ENCODE measurements around the gene OBSCN. TPM values are rescaled to one million over a fixed set of nuclear protein-coding genes. Genes with fewer than 3 reads are reported as not detected.

OBSCN gene
- total and polyA plus RNA-seq, 2 experiments from 2014 or later = 1.1 to 5.2 TPM

GRCh38 chr1:228312136-228312764 is 104.4 kb downstream of the OBSCN start:
- WGBS, 2 experiments (ENCODE audit: low coverage in 1 of 2, low lambda C conversion rate in 2 of 2, missing lambda C conversion rate in 2 of 2) = 49 to 51% methylated on average over 6 of the region's 6 CpGs
- no peaks in the 10 kb centered on the region for H3K79me2 ChIP-seq (ENCODE audit: insufficient read depth)
- H3K27me3 ChIP-seq (replicated peaks; ENCODE audit: insufficient read depth) = no peaks in the 10 kb centered on the region
- TF ChIP-seq EZH2 (IDR thresholded peaks at IDR 0.05; ENCODE audit: insufficient read depth, poor library complexity, severe bottlenecking) (no peak), EZH2phosphoT487 (IDR thresholded peaks at IDR 0.05; ENCODE audit: insufficient read depth, low read depth) (no peak)
- no peak overlapping the region for H3K4me2 ChIP-seq (ENCODE audit: unreplicated experiment)
- H4K20me1 ChIP-seq (ENCODE audit: insufficient read depth) = no peaks in the 10 kb centered on the region
- no peaks in the 10 kb centered on the region for H3F3A ChIP-seq (ENCODE audit: insufficient read depth)
- no peaks in the 10 kb centered on the region for H3K4me1 ChIP-seq (ENCODE audit: insufficient read depth)
- no peaks in the 10 kb centered on the region for H3K9me3 ChIP-seq (ENCODE audit: low read depth)
- H3K9me2 ChIP-seq (ENCODE audit: insufficient read depth) = no peaks in the 10 kb centered on the region
- in situ Hi-C loops (cut with MboI) = no loop called here
- H3K4me3 ChIP-seq = no peak overlapping the region
- no peak for DNase-seq
- H2AFZ ChIP-seq = no peak overlapping the region
- H3K27ac ChIP-seq = no peak overlapping the region
- H3K36me3 ChIP-seq (ENCODE audit: low read depth) = no peaks in the 10 kb centered on the region
- no peak overlapping the region for H3K9ac ChIP-seq

DNA sequence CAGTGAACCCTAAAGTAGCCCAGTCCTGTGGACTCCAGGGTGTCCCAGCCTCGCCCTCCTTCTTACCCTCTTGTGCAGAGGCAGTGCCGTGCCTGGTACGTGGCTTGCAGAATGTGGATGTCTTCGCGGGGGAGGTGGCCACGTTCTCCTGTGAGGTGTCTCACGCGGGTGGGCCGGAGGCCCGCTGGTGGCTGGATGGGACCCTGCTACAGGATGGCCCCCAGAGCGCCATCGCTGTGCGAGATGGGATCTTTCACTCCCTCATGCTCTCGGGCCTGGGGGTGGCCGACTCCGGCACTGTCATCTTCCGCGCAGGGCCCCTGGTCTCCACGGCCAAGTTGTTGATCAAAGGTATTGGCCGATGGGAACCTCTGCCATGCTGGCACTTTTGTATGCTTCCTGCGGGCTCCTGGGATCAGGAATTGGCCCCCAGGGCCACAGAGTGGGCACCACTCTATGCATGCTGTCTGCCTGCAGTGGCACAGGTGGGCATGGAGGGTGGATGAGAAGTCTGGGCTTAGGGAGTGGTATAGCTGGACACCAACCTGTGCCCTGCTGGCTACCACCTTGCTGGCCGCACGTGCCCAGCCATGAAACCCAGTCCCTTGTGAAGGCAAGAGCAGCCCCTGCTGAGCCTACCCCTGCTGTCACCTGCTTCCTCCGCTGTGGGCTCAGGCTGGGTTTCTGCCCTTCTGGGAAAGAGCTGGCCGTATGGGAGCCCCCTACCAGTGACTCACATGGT is 105.9 kb downstream of the OBSCN start:
- Histone ChIP-seq H3K36me3 (ENCODE audit: low read depth) (no peaks in the 10 kb centered on the region), H3K4me2 (ENCODE audit: unreplicated experiment) (no peak overlapping the region), H4K20me1 (ENCODE audit: insufficient read depth) (no peaks in the 10 kb centered on the region), H3K27ac (no peak overlapping the region), H3K27me3 (replicated peaks; ENCODE audit: insufficient read depth) (no peaks in the 10 kb centered on the region), H3K9me3 (ENCODE audit: low read depth) (no peaks in the 10 kb centered on the region), H3K4me3 (no peak overlapping the region), H2AFZ (no peak overlapping the region), H3K79me2 (ENCODE audit: insufficient read depth) (no peaks in the 10 kb centered on the region), H3K9ac (no peak overlapping the region), H3K4me1 (ENCODE audit: insufficient read depth) (no peaks in the 10 kb centered on the region), H3K9me2 (ENCODE audit: insufficient read depth) (no peaks in the 10 kb centered on the region), H3F3A (ENCODE audit: insufficient read depth) (no peaks in the 10 kb centered on the region)
- no peak for TF ChIP-seq EZH2 (IDR thresholded peaks at IDR 0.05; ENCODE audit: insufficient read depth, poor library complexity, severe bottlenecking)
- no peak for TF ChIP-seq EZH2phosphoT487 (IDR thresholded peaks at IDR 0.05; ENCODE audit: insufficient read depth, low read depth)
- no peak for DNase-seq
- WGBS, 2 experiments (ENCODE audit: low coverage in 1 of 2, low lambda C conversion rate in 2 of 2, missing lambda C conversion rate in 2 of 2) = 62 to 63% methylated on average over 20 to 23 of the region's 25 CpGs
- in situ Hi-C loops (cut with MboI) = no loop called here

DNA sequence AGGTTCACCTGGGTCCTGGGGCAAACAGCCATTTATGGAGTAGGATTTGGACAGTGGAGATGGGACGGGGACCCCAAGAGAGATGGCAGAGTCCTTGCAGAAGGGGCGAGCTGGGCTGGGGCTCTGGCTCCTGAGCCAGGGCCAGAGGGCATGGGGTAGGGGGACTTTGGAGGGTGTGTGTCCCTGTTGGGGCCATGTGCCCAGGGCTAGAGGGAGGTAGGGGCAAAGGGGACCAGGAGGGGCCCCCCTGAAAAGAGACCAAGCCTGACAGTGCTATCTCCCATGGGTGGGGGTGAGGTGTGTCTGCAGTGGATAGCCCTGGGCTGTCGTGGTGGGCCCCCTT is 106.4 kb downstream of the OBSCN start:
- H3K27me3 ChIP-seq (replicated peaks; ENCODE audit: insufficient read depth) = no peaks in the 10 kb centered on the region
- H3K9me2 ChIP-seq (ENCODE audit: insufficient read depth) = no peaks in the 10 kb centered on the region
- 27 to 31% methylated on average over 3 of the region's 3 CpGs for WGBS, 2 experiments (ENCODE audit: low coverage in 1 of 2, low lambda C conversion rate in 2 of 2, missing lambda C conversion rate in 2 of 2)
- H3K4me2 ChIP-seq (ENCODE audit: unreplicated experiment) = no peak overlapping the region
- H3K27ac ChIP-seq = no peak overlapping the region
- H3K9ac ChIP-seq = no peak overlapping the region
- H3K4me3 ChIP-seq = no peak overlapping the region
- no peaks in the 10 kb centered on the region for H3K9me3 ChIP-seq (ENCODE audit: low read depth)
- no peak for DNase-seq
- no peaks in the 10 kb centered on the region for H3K79me2 ChIP-seq (ENCODE audit: insufficient read depth)
- no peaks in the 10 kb centered on the region for H3K36me3 ChIP-seq (ENCODE audit: low read depth)
- TF ChIP-seq EZH2phosphoT487 (IDR thresholded peaks at IDR 0.05; ENCODE audit: insufficient read depth, low read depth) (no peak), EZH2 (IDR thresholded peaks at IDR 0.05; ENCODE audit: insufficient read depth, poor library complexity, severe bottlenecking) (no peak)
- H3K4me1 ChIP-seq (ENCODE audit: insufficient read depth) = no peaks in the 10 kb centered on the region
- no peaks in the 10 kb centered on the region for H4K20me1 ChIP-seq (ENCODE audit: insufficient read depth)
- in situ Hi-C loops (cut with MboI) = no loop called here
- no peaks in the 10 kb centered on the region for H3F3A ChIP-seq (ENCODE audit: insufficient read depth)
- no peak overlapping the region for H2AFZ ChIP-seq

GRCh38 chr1:228314658-228315483 is 107.0 kb downstream of the OBSCN start:
- 76 to 80% methylated on average over 31 of the region's 31 CpGs for WGBS, 2 experiments (ENCODE audit: low coverage in 1 of 2, low lambda C conversion rate in 2 of 2, missing lambda C conversion rate in 2 of 2)
- Histone ChIP-seq H3K79me2 (ENCODE audit: insufficient read depth) (no peaks in the 10 kb centered on the region), H3K4me3 (no peak overlapping the region), H3K4me2 (ENCODE audit: unreplicated experiment) (no peak overlapping the region), H3K27me3 (replicated peaks; ENCODE audit: insufficient read depth) (no peaks in the 10 kb centered on the region), H2AFZ (no peak overlapping the region), H3K9me3 (ENCODE audit: low read depth) (no peaks in the 10 kb centered on the region), H3K9me2 (ENCODE audit: insufficient read depth) (no peaks in the 10 kb centered on the region), H3F3A (ENCODE audit: insufficient read depth) (no peaks in the 10 kb centered on the region), H3K4me1 (ENCODE audit: insufficient read depth) (no peaks in the 10 kb centered on the region), H3K9ac (no peak overlapping the region), H3K36me3 (ENCODE audit: low read depth) (no peaks in the 10 kb centered on the region), H3K27ac (no peak overlapping the region), H4K20me1 (ENCODE audit: insufficient read depth) (no peaks in the 10 kb centered on the region)
- in situ Hi-C loops (cut with MboI) = no loop called here
- DNase-seq = no peak
- TF ChIP-seq EZH2phosphoT487 (IDR thresholded peaks at IDR 0.05; ENCODE audit: insufficient read depth, low read depth) (no peak), EZH2 (IDR thresholded peaks at IDR 0.05; ENCODE audit: insufficient read depth, poor library complexity, severe bottlenecking) (no peak)
